Measurements from ENCODE around the gene LRMDA. TPM values are rescaled to one million over a fixed set of nuclear protein-coding genes. Genes with fewer than 3 reads are reported as not detected.

The LRMDA gene
- total and polyA plus RNA-seq, 2 of the 8 experiments (the other 6 are each of a cell fraction or from before 2014, with no cell fraction given), result 0.86 to 2.8 TPM

- Histone ChIP-seq H2BK20ac (ENCODE audit: low read length) (no peak overlapping the region), H2BK120ac (replicated peaks; ENCODE audit: low read depth, low read length) (no peak overlapping the region), H3K14ac (ENCODE audit: insufficient read length) (no peak overlapping the region), H3K9me3 (ENCODE audit: insufficient read depth in 2 of 2, low read depth in 1 of 2, low read length in 1 of 2) (no peaks in the 10 kb centered on the region), H3K79me1 (ENCODE audit: low read depth, low read length) (no peaks in the 10 kb centered on the region), H3K4ac (replicated peaks; ENCODE audit: insufficient read length, low read depth, low read length) (no peak overlapping the region), H2BK5ac (ENCODE audit: low read depth, low read length) (no peak overlapping the region), H2AFZ (ENCODE audit: low read length) (no peak overlapping the region), H4K8ac (ENCODE audit: extremely low read depth, insufficient read depth, low read length) (no peak overlapping the region), H3K9ac (replicated peaks in 1 of 4; ENCODE audit: extremely low read depth in 1 of 4, low read depth in 3 of 4, low read length in 3 of 4) (no peak overlapping the region), H3K27ac (ENCODE audit: low read depth, low read length) (no peak overlapping the region), H2BK15ac (ENCODE audit: low read length) (no peak overlapping the region), H3K79me2 (ENCODE audit: control insufficient read depth in 1 of 2, insufficient read depth in 2 of 2, low read length in 2 of 2) (no peaks in the 10 kb centered on the region), H4K20me1 (replicated peaks in 1 of 2; ENCODE audit: control insufficient read depth in 1 of 2, insufficient read depth in 2 of 2, low read length in 2 of 2) (no peaks in the 10 kb centered on the region), H4K91ac (replicated peaks; ENCODE audit: insufficient read length, low read length) (no peak overlapping the region), H3K4me3 (ENCODE audit: extremely low read depth in 1 of 4, insufficient read depth in 2 of 4, low read depth in 3 of 4, low read length in 4 of 4) (no peak overlapping the region), H3K4me1 (replicated peaks in 1 of 4; ENCODE audit: control insufficient read depth in 3 of 4, insufficient read depth in 4 of 4, low read length in 3 of 4) (no peaks in the 10 kb centered on the region), H3K56ac (replicated peaks; ENCODE audit: insufficient read length, low read depth, low read length) (no peak overlapping the region), H3K4me2 (ENCODE audit: insufficient read depth in 1 of 2, low read depth in 2 of 2, low read length in 2 of 2) (no peak overlapping the region), H3K18ac (ENCODE audit: extremely low read depth, low read length) (no peak overlapping the region), H3K27me3 (replicated peaks in 1 of 4; ENCODE audit: control insufficient read depth in 3 of 4, extremely low read depth in 1 of 4, insufficient read depth in 3 of 4, low read length in 3 of 4) (peaks cover 0 to 4% (median under 1%) of the 10 kb centered on the region in 4 experiments; a peak in 3 of 7 replicates), H2AK5ac (ENCODE audit: low read depth, low read length) (no peak overlapping the region), H4K5ac (ENCODE audit: insufficient read length, low read depth, low read length) (no peak overlapping the region), H2BK12ac (ENCODE audit: low read depth, low read length) (no peak overlapping the region), H3K23ac (ENCODE audit: insufficient read length) (no peak overlapping the region), H3K36me3 (ENCODE audit: control insufficient read depth in 2 of 4, insufficient read depth in 4 of 4, low read length in 3 of 4) (no peaks in the 10 kb centered on the region), H3K23me2 (ENCODE audit: low read depth, low read length) (no peaks in the 10 kb centered on the region; the same call in 1 of the 2 replicates)
- CTCF ChIA-PET (ENCODE audit: partially characterized antibody), result no interaction called here
- WGBS, 2 experiments (ENCODE audit: extremely low coverage in 1 of 2, insufficient coverage in 1 of 2, insufficient read length in 1 of 2, insufficient replicate concordance in 2 of 2, low coverage in 1 of 2, low lambda C conversion rate in 2 of 2, missing lambda C conversion rate in 1 of 2), result 67% methylated on average over 2 of the region's 2 CpGs; no CpG with 5 or more reads in 1 of the 2 experiments
- no peak for TF ChIP-seq EZH2 (IDR thresholded peaks at IDR 0.05; ENCODE audit: low read depth, low read length, severe bottlenecking)
- no peak for TF ChIP-seq KDM4A (IDR thresholded peaks at IDR 0.05; ENCODE audit: low read depth, low read length, severe bottlenecking)
- TF ChIP-seq RNF2 (IDR thresholded peaks at IDR 0.05; ENCODE audit: borderline replicate concordance, low read depth, low read length, missing control alignments, poor library complexity, severe bottlenecking), result no peak
- no peak for TF ChIP-seq CBX5 (IDR thresholded peaks at IDR 0.05; ENCODE audit: low read depth, low read length)
- POLR2A ChIA-PET (ENCODE audit: partially characterized antibody), result no interaction called here
- FAIRE-seq, result no peak
- no peak for DNase-seq (ENCODE audit: low read depth in 1 of 2, low spot score in 2 of 2)
Observed at GRCh38 chr10:75648854-75649253, 217.4 kb downstream of the LRMDA start.
